Kidney (tissue), 14 donors: Measurements from ENCODE around the gene SZT2. TPM values are rescaled to one million over a fixed set of nuclear protein-coding genes. Genes with fewer than 3 reads are reported as not detected.
"Not testable (repeated sequence)": the region's sequence is repeated elsewhere in the genome, so short reads cannot be mapped to it uniquely, and the experiment has no call there.

Source experiments
- DNase-seq, 5 donors: peaks; one replicate each; pipeline ENCODE4 v3.0.0-alpha.2; 2013 to 2020
- FAIRE-seq: peaks from 2 replicates; lab custom pipeline; 2012; peaks lifted over from hg19 to GRCh38; lab: Jason Lieb, UNC
- H3K27ac ChIP-seq, 2 donors: one replicate each; pipeline ENCODE4 v1.7.0; 2013; ENCODE audit warnings: low read depth in 2 of 2, low read length in 2 of 2, inconsistent platforms in 1 of 2
- H3K27me3 ChIP-seq: one replicate; pipeline ENCODE4 v1.7.1; 2013; ENCODE audit warnings: low read length, inconsistent platforms; ENCODE audit not compliant: control insufficient read depth, insufficient read depth
- H3K36me3 ChIP-seq, 3 donors: one replicate each; pipeline versions ENCODE4 v1.7.0 to v1.7.1; 2013; ENCODE audit warnings: low read length in 3 of 3, control low read depth in 1 of 3, inconsistent platforms in 1 of 3; ENCODE audit not compliant: insufficient read depth in 3 of 3, control insufficient read depth in 2 of 3
- H3K4me1 ChIP-seq, 3 donors: one replicate each; pipeline versions ENCODE4 v1.7.0 to v1.7.1; 2013; ENCODE audit warnings: low read length in 3 of 3, inconsistent platforms in 1 of 3, low read depth in 1 of 3; ENCODE audit not compliant: control insufficient read depth in 2 of 3, insufficient read depth in 2 of 3
- H3K4me3 ChIP-seq, 3 donors: one replicate each; pipeline versions ENCODE4 v1.7.0 to v1.8.1; 2013; ENCODE audit warnings: low read length in 3 of 3, control low read depth in 1 of 3, inconsistent platforms in 1 of 3
- H3K9ac ChIP-seq, 3 donors: one replicate each; pipeline versions ENCODE4 v1.7.0 to v1.7.1; 2013; ENCODE audit warnings: low read length in 3 of 3, control low read depth in 1 of 3, inconsistent platforms in 1 of 3
- H3K9me3 ChIP-seq, 3 donors: one replicate each; pipeline versions ENCODE4 v1.7.0 to v1.7.1; 2013; ENCODE audit warnings: low read length in 3 of 3, control low read depth in 1 of 3, inconsistent platforms in 1 of 3; ENCODE audit not compliant: control insufficient read depth in 2 of 3, insufficient read depth in 1 of 3
- CTCF ChIP-seq: IDR thresholded peaks from 3 replicates; pipeline ENCODE4 v1.5.1; 2012; ENCODE audit warnings: mild to moderate bottlenecking, moderate library complexity, borderline replicate concordance; ENCODE audit not compliant: insufficient read depth; ENCODE audit errors: extremely low read depth
- intact Hi-C: fragments of 100-400 bp; cut with DNase I; formaldehyde crosslinking; loops from one replicate; pipeline ENCODE4 v1.11.1; 2022
- polyA plus RNA-seq: library from polyadenylated mRNA; stranded (reverse); fragments of 350-450 nt; fragmentation: Illumina TruSeq; extraction: RNeasy Lipid Tissue Mini Kit (QIAGEN cat#74804); gene quantifications from one replicate; pipeline ENCODE4 v1.2.3, GENCODE V29; 2014; ENCODE audit warnings: low read depth, low replicate concordance; ENCODE audit not compliant: insufficient read depth
- total RNA-seq: library from RNA; stranded (reverse); fragmentation: NEBNext Ultra II Directional; extraction: Animal tissue kit (Norgen Biotek cat#: 25700); gene quantifications from one replicate; pipeline ENCODE4 v1.2.1, GENCODE V29; 2021
- donor health status: control.
- donor health status: control.
- donor health status: control.
- donor health status: control.
- donor health status: control.
- donor health status: DM: yes; HTN: yes; CAD: no.
- donor health status: Normal renal cell carcinoma (clear cell type).

SZT2 gene
- total and polyA plus RNA-seq, 2 donors from 2014 or later, result 10.4 to 66.8 TPM

DNA sequence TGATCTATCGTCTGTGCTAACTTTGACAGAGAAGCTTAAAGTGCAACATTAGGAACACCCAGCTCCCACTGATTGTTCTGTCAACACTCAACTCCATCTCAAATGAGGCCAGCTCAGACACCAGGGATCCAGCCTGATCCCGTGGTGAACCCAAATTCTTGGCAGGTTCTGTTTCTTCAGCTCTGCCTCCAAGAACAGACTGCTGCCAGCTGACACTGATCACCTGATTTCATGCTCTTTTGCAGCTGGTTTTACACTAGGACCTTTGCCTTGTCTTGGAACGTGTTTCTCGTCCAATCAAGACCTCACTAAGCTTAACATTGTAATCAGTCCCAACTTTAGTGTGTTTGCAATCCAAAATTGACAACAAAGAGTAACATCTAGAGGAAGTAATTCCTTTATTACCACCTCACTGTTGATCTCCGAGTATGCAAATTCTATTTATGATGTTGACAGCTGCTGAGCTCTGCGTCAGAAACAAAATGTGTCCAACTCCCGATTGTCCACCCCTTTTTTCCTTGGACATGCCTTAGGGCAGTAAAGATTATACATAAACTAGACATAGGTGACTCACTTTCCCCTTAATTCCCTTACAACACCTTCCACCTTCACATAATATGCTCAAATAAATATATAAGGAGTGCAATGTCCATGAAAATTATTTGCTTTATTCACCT, 65.7 kb downstream of the SZT2 start:
- no peak for FAIRE-seq
- Histone ChIP-seq H3K27ac (no peak overlapping the region), H3K36me3 (peaks cover 0 to 8% (median 6%) of the 10 kb centered on the region in 3 donors), H3K4me1 (peaks cover 0 to 14% (median 0%) of the 10 kb centered on the region in 3 donors), H3K9ac (no peak overlapping the region), H3K9me3 (no peaks in the 10 kb centered on the region), H3K4me3 (peak overlapping the region in 1 of 3 donors; percentile 10), H3K27me3 (no peaks in the 10 kb centered on the region)
- intact Hi-C loops, result no loop called here
- no peak for TF ChIP-seq CTCF
- no peak for DNase-seq

DNA sequence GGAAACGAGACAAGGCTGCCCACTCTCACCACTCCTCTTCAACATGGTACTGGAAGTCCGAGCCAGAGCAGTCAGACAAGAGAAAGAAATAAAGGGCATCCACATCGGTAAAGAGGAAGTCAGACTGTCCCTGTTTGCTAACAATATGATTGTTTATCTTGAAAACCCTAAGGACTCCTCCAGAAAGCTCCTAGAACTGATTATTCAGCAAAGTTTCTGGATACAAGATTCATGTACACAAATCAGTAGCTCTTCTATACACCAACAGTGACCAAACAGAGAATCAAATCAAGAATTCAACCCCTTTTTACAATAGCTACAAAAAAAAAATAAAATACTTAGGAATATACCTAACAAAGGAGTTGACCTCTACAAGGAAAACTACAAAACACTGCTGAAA, 68.7 kb downstream of the SZT2 start:
- DNase-seq, FAIRE-seq, H3K27me3 ChIP-seq, intact Hi-C loops, H3K36me3 ChIP-seq, H3K9ac ChIP-seq, H3K4me3 ChIP-seq, H3K9me3 ChIP-seq, H3K4me1 ChIP-seq, H3K27ac ChIP-seq: not testable (repeated sequence)

GRCh38 chr1:43460988-43461693, 71.4 kb downstream of the SZT2 start:
- DNase-seq, result no peak
- no peak for FAIRE-seq

More at GRCh38 chr1:43460988-43461693, 71.4 kb downstream of the SZT2 start:
- H3K4me1 ChIP-seq, result no peaks in the 10 kb centered on the region
- TF ChIP-seq CTCF, result no peak
- H3K36me3 ChIP-seq, result no peaks in the 10 kb centered on the region
- no peaks in the 10 kb centered on the region for H3K27me3 ChIP-seq
- H3K27ac ChIP-seq, result no peak overlapping the region
- no peak overlapping the region for H3K9ac ChIP-seq
- no peaks in the 10 kb centered on the region for H3K9me3 ChIP-seq
- intact Hi-C loops, result no loop called here
- no peak overlapping the region for H3K4me3 ChIP-seq
